Measurements from ENCODE around the gene GFER. TPM values are rescaled to one million over a fixed set of nuclear protein-coding genes. Genes with fewer than 3 reads are reported as not detected.

GFER gene
- total RNA-seq, 4 donors from 2014 or later, result 12.8 to 45.6 (median 25.1) TPM

GRCh38 chr16:2002406-2003230 lies 18.6 kb downstream of the GFER start:
- no peaks in the 10 kb centered on the region for H3K9me3 ChIP-seq
- TF ChIP-seq EP300 (IDR thresholded peaks at IDR 0.05), result no peak
- TF ChIP-seq, protein P1, sequence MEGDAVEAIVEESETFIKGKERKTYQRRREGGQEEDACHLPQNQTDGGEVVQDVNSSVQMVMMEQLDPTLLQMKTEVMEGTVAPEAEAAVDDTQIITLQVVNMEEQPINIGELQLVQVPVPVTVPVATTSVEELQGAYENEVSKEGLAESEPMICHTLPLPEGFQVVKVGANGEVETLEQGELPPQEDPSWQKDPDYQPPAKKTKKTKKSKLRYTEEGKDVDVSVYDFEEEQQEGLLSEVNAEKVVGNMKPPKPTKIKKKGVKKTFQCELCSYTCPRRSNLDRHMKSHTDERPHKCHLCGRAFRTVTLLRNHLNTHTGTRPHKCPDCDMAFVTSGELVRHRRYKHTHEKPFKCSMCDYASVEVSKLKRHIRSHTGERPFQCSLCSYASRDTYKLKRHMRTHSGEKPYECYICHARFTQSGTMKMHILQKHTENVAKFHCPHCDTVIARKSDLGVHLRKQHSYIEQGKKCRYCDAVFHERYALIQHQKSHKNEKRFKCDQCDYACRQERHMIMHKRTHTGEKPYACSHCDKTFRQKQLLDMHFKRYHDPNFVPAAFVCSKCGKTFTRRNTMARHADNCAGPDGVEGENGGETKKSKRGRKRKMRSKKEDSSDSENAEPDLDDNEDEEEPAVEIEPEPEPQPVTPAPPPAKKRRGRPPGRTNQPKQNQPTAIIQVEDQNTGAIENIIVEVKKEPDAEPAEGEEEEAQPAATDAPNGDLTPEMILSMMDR (IDR thresholded peaks at IDR 0.05), result no peak
- TF ChIP-seq POLR2A (IDR thresholded peaks at IDR 0.05), result no peak
- no peak for TF ChIP-seq POLR2AphosphoS5 (IDR thresholded peaks at IDR 0.05)
- H3K27ac ChIP-seq, result no peak overlapping the region
- no peak overlapping the region for H3K4me3 ChIP-seq
- peaks cover 0 to 69% of the 10 kb centered on the region in 2 donors for H3K36me3 ChIP-seq
- no peak for ATAC-seq
- no peaks in the 10 kb centered on the region for H3K27me3 ChIP-seq
- H3K4me1 ChIP-seq, result peaks cover 0 to 47% (median 27%) of the 10 kb centered on the region in 3 donors
- 40% methylated on average over 1 of the region's 47 CpGs; no CpG with 5 or more reads in 1 of the 2 donors for WGBS, 2 donors (ENCODE audit: low coverage in 1 of 2)

DNA sequence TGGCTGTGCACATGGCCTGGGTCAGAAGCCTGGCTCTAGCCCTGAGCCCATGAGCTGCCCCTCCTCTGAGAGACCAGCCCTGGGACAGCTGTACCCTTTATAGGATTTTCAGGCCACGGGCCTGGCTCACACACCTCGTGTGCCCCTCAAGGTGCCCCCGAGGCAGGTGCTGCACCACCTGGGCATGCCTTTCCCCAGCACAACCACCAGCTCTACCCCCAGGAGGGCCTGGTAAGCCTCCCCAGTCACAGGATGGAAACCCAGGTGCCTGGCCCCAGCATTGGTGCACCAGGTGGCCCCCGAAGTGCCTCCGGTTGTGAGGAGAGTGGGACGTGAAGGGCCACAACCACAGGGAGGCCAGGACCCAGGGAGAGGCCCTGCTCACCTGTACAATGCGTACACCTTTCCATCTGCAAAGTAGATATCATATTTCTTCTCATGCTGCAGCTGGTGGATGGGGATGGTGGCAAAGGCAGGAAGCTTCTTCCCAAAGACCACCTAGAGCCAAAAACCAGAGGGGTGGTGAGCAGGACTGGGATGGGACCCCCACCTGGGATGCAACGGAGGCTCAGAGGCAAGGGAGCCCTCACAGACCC lies 19.3 kb downstream of the GFER start:
- H3K4me3 ChIP-seq, result no peak overlapping the region
- no peak for ATAC-seq
- no peak for TF ChIP-seq EP300 (IDR thresholded peaks at IDR 0.05)
- TF ChIP-seq, protein P1 (IDR thresholded peaks at IDR 0.05), result no peak
- WGBS, 2 donors (ENCODE audit: low coverage in 1 of 2), result no CpG with 5 or more reads among the region's 8 CpGs
- H3K27me3 ChIP-seq, result no peaks in the 10 kb centered on the region
- H3K9me3 ChIP-seq, result no peaks in the 10 kb centered on the region
- H3K4me1 ChIP-seq, result peaks cover 4 to 54% (median 34%) of the 10 kb centered on the region in 3 donors
- H3K36me3 ChIP-seq, result peaks cover 0 to 62% of the 10 kb centered on the region in 2 donors
- peak overlapping the region in 1 of 4 donors; percentile 2 for H3K27ac ChIP-seq

- H3K4me1 ChIP-seq, result peaks cover 4 to 61% (median 39%) of the 10 kb centered on the region in 3 donors
- peaks cover 0 to 55% of the 10 kb centered on the region in 2 donors for H3K36me3 ChIP-seq
- TF ChIP-seq, protein P1 (IDR thresholded peaks at IDR 0.05), result peak in 3 of 4 experiments; percentile 90 to 94 (median 90)
- no peak for TF ChIP-seq POLR2A (IDR thresholded peaks at IDR 0.05)
- peak; percentile 81 for ATAC-seq
- no peaks in the 10 kb centered on the region for H3K27me3 ChIP-seq
- no CpG with 5 or more reads among the region's 36 CpGs for WGBS, 2 donors (ENCODE audit: low coverage in 1 of 2)
- no peaks in the 10 kb centered on the region for H3K9me3 ChIP-seq
- H3K27ac ChIP-seq, result peak overlapping the region in 2 of 4 donors; percentile 2 to 9
- peak overlapping the region in 1 of 2 donors; percentile 28 for H3K4me3 ChIP-seq
Observed at GRCh38 chr16:2003827-2004641, 20.0 kb downstream of the GFER start.

DNA sequence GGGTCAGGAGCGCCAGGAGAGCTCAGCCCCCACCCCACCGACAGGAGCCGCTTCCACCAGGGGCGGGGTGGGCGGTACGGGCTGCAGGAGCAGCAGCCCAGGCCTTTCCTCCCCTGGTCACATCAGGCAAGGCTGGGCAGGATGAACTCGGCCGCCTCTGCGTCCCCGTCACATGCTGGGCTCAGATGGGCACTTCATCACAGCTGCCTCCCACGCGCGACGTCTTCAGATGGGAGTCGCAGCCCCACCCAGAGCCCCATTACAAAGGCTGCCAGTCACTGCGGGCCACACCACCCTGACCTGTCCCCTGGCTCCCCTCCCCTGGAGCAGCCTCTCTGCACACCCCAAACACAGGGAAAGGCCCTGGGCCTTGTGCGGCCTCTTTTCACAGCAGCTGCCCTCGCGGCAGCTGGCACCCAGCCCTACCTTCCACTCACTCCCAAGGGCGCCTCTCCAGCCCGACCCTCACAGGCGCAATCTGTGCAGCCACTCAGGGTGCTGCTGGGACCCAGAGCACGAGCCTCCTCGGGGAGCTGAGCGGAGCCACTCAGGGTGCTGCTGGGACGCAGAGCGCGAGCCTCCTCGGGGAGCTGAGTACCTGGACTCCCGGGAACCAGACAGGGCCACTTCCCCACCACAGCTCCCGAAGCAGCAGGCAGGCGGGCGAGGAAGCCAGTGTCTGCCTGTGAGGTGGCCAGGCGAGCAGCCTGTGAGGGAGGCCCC lies 21.0 kb downstream of the GFER start:
- H3K4me3 ChIP-seq, result no peak overlapping the region
- WGBS, 2 donors (ENCODE audit: low coverage in 1 of 2), result 75% methylated on average over 4 of the region's 34 CpGs; no CpG with 5 or more reads in 1 of the 2 donors
- TF ChIP-seq POLR2A (IDR thresholded peaks at IDR 0.05) (no peak), EP300 (IDR thresholded peaks at IDR 0.05) (no peak)
- ATAC-seq, result no peak
- H3K27me3 ChIP-seq, result no peaks in the 10 kb centered on the region
- no peak overlapping the region for H3K27ac ChIP-seq
- peaks cover 0 to 45% of the 10 kb centered on the region in 2 donors for H3K36me3 ChIP-seq
- H3K4me1 ChIP-seq, result peaks cover 4 to 64% (median 39%) of the 10 kb centered on the region in 3 donors
- H3K9me3 ChIP-seq, result no peaks in the 10 kb centered on the region

Data from gastroesophageal sphincter (tissue), 4 donors.